Measurements from ENCODE around the gene DTNBP1. TPM values are rescaled to one million over a fixed set of nuclear protein-coding genes. Genes with fewer than 3 reads are reported as not detected.
A peak's percentile ranks its signal among the peaks of the same experiment; 100 is the strongest.

The DTNBP1 gene
- polyA plus RNA-seq, 1 donor from 2014 or later: 56.3 TPM

DNA sequence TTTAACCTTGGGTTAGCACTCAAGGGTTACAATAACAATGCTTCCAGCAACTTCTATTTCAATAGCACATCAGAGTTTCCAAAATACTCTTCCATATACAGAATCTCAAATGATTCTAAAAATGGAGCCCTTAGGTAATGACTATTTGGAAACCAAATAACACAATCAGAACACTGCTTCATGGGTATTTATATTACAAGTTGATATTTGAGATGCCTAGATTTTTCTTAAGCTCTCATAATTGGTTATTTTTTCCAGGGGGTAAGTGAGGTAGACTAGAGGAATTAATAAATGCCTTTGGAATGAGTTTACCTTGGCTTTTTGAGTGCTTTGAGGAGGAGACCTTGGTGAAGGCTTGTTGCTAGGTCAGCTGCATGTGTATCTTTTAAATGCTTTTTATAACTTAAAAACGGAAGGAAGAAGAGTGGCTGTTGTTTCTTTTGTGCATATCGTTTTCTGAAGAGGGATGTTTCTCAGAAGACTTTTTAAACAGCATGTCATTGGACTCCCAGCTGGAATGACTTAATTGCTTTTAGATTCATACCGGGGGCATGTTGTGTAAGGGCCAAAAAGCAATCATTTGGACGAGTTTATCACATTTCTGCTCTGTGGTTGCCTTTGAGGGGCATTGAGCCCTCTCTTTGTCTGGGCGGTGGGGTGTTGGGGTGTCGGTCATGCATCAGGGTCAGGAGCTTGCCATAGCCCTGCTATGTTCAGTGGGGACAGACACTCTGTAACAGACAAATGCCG lies 186.0 kb downstream of the DTNBP1 start:
- peaks cover 16 to 43% (median 26%) of the 10 kb centered on the region in 3 donors for H3K4me1 Mint-ChIP-seq
- peak overlapping the region in 1 of 3 donors; percentile 19 for H3K27ac Mint-ChIP-seq
- H3K27me3 Mint-ChIP-seq: no peaks in the 10 kb centered on the region
- H3K4me3 Mint-ChIP-seq: peak overlapping the region in 2 of 4 donors; percentile 44 to 55
- no peaks in the 10 kb centered on the region for H3K9me3 Mint-ChIP-seq
- H3K36me3 Mint-ChIP-seq: peaks cover 7% of the 10 kb centered on the region

DNA sequence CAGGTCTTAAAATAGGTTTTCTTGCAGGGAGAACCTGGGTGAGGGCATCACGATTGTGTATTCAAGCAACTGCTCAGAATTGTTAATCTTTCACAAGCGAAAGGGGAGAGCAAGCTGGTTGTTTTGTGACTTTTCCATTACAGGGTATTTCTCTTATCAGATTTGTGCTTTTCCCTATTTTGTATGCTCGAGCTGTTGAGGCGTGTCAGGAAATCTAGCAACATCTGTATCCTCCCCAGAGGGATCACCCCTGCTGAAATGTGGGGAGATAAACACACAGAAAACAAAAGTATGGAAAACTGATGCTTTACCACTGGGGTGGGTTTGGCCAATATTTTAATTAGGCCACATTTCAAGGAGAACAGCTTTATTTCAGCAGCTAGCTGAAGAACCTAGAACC lies 187.0 kb downstream of the DTNBP1 start:
- Mint-ChIP-seq H3K27me3 (no peaks in the 10 kb centered on the region), H3K36me3 (peaks cover 7% of the 10 kb centered on the region), H3K9me3 (no peaks in the 10 kb centered on the region), H3K4me1 (peaks cover 16 to 34% (median 17%) of the 10 kb centered on the region in 3 donors), H3K27ac (peak overlapping the region in 1 of 3 donors; percentile 64), H3K4me3 (no peak overlapping the region)

DNA sequence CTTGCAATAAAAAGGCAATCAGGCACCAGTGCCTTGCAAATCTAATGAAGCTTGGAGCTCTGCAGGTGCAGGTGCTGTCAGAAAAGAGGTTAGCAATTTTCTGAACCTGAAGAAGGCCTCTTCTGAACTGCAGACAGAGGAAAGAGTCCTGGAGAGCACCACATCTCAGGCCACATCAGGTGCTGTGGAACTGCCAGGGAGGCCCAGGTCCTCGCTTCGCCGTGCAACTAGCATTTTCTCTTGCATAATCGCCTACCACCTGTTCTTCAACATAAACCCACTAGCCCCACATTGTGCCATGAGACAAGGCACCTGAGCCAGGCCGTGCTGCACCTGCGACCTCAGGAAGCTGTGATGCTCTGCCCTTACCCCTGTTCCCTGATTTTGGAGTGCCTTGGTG lies 187.6 kb downstream of the DTNBP1 start:
- Mint-ChIP-seq H3K27me3 (no peaks in the 10 kb centered on the region), H3K36me3 (peaks cover 7% of the 10 kb centered on the region), H3K27ac (peak overlapping the region in 1 of 3 donors; percentile 64), H3K9me3 (no peaks in the 10 kb centered on the region), H3K4me1 (peaks cover 16 to 29% (median 16%) of the 10 kb centered on the region in 3 donors), H3K4me3 (no peak overlapping the region)

DNA sequence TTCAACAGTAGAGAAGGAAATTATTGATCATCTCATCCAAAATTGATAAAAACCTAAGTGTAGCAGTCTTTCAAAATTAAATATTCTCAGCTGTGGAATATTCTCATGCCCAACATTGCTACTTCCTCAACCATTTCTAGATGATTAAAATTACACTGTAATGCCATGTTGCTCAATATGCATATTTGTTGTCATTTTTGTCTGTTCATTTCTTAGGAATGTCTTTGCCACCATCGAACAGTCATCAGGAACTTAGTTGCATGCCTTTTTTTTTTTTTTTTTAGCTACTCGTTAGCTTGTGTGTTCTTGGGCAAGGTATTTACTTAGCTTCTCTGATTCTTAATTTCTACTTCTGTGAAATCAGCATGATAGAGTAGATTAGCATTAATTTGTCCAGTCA lies 188.6 kb downstream of the DTNBP1 start:
- H3K4me3 Mint-ChIP-seq: no peak overlapping the region
- peaks cover 7% of the 10 kb centered on the region for H3K36me3 Mint-ChIP-seq
- H3K4me1 Mint-ChIP-seq: peaks cover 13 to 27% (median 15%) of the 10 kb centered on the region in 3 donors
- H3K27ac Mint-ChIP-seq: no peak overlapping the region
- no peaks in the 10 kb centered on the region for H3K27me3 Mint-ChIP-seq
- H3K9me3 Mint-ChIP-seq: no peaks in the 10 kb centered on the region

DNA sequence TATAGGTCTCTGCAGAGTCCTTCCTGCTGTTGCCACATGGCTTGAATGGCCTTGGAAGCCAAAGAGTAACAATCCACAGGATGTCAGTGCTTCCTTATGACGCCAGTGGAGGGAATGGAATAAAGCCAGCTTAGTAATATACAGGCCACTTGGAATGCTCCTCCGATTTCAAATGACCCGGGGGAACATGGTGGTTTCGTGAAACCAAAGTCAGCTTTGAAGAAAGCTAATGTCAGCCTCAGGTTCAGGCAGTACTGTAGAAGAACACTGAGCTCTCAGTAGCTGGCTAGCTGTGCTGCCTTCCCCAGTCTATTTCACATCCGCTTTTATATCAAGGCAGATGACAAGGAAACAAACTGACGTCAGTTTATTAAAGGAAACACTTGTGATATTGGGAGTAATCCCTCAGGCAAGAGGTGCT lies 189.1 kb downstream of the DTNBP1 start:
- no peaks in the 10 kb centered on the region for H3K27me3 Mint-ChIP-seq
- peaks cover 9% of the 10 kb centered on the region for H3K36me3 Mint-ChIP-seq
- peaks cover 12 to 29% (median 13%) of the 10 kb centered on the region in 3 donors for H3K4me1 Mint-ChIP-seq
- no peak overlapping the region for H3K27ac Mint-ChIP-seq
- no peaks in the 10 kb centered on the region for H3K9me3 Mint-ChIP-seq
- H3K4me3 Mint-ChIP-seq: no peak overlapping the region

DNA sequence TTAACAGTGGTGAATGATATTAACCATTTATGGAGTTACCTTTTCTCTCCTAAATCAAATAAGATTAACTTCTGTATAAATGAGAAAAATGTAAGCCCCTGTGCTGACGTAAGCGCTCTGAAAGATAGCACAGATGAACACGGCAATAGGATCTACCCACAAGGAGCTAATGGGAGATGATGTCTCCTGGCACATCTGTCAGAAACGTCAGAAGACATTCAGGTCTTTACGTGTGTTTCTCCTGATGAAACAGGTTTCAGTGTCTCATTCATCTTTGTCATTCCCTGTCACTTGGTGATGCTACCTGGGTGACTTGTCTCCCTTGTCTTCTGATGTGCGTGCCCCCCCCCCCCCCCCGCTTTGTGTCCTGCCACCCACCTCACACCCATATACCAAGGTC lies 189.7 kb downstream of the DTNBP1 start:
- Mint-ChIP-seq H3K9me3 (no peaks in the 10 kb centered on the region), H3K27me3 (no peaks in the 10 kb centered on the region), H3K36me3 (peaks cover 13% of the 10 kb centered on the region), H3K4me3 (no peak overlapping the region), H3K27ac (no peak overlapping the region), H3K4me1 (peaks cover 12 to 31% (median 13%) of the 10 kb centered on the region in 3 donors)

All from IgD-negative memory B cell (primary cell).